ENCODE data around the gene SPI1. TPM values are rescaled to one million over a fixed set of nuclear protein-coding genes. Genes with fewer than 3 reads are reported as not detected.

Gene SPI1
- total RNA-seq, 1 experiment from 2014 or later = not detected

- Mint-ChIP-seq H3K27ac (ENCODE audit: unreplicated experiment) (no peak overlapping the region), H3K4me1 (ENCODE audit: low read depth, unreplicated experiment) (peaks cover 14% of the 10 kb centered on the region), H3K9me3 (ENCODE audit: unreplicated experiment) (no peaks in the 10 kb centered on the region), H3K36me3 (ENCODE audit: insufficient read depth, unreplicated experiment) (peaks cover 28% of the 10 kb centered on the region), H3K27me3 (ENCODE audit: insufficient read depth, unreplicated experiment) (no peaks in the 10 kb centered on the region), H3K4me3 (ENCODE audit: unreplicated experiment) (no peak overlapping the region)
- POLR2A ChIA-PET = no interaction called here
- intact Hi-C loops (cut with micrococcal nuclease; ENCODE audit: unreplicated experiment) = no loop called here
- Histone ChIP-seq H3K27me3 (replicated peaks; ENCODE audit: control insufficient read depth, insufficient read depth, low read length) (no peaks in the 10 kb centered on the region), H3K4me1 (peaks cover 9% of the 10 kb centered on the region; the same call in 1 of the 2 replicates), H3K9me3 (no peaks in the 10 kb centered on the region), H3K36me3 (ENCODE audit: control insufficient read depth, insufficient read depth, low read length) (no peaks in the 10 kb centered on the region), H3K4me3 (ENCODE audit: low read depth, low read length) (no peak overlapping the region)
- CTCF ChIA-PET = no interaction called here
- no peak for DNase-seq
- TF ChIP-seq CTCF (IDR thresholded peaks at IDR 0.05; ENCODE audit: insufficient read depth in 1 of 2, low read depth in 1 of 2, low read length in 1 of 2, severe bottlenecking in 1 of 2, unreplicated experiment in 1 of 2) = no peak
- no TSS peak for BruUV-seq (replicated peaks)
Measured at GRCh38 chr11:47410370-47411264, 32.3 kb upstream of the SPI1 start.

- Mint-ChIP-seq H3K4me1 (ENCODE audit: low read depth, unreplicated experiment) (peaks cover 14% of the 10 kb centered on the region), H3K9me3 (ENCODE audit: unreplicated experiment) (no peaks in the 10 kb centered on the region), H3K4me3 (ENCODE audit: unreplicated experiment) (peak overlapping the region; percentile 89), H3K27me3 (ENCODE audit: insufficient read depth, unreplicated experiment) (no peaks in the 10 kb centered on the region), H3K36me3 (ENCODE audit: insufficient read depth, unreplicated experiment) (peaks cover 21% of the 10 kb centered on the region), H3K27ac (ENCODE audit: unreplicated experiment) (peak overlapping the region; percentile 74)
- H3K4me3 ChIP-seq (ENCODE audit: low read depth, low read length) = peak overlapping the region; percentile 70
- no peak for TF ChIP-seq CTCF (IDR thresholded peaks at IDR 0.05; ENCODE audit: insufficient read depth in 1 of 2, low read depth in 1 of 2, low read length in 1 of 2, severe bottlenecking in 1 of 2, unreplicated experiment in 1 of 2)
- POLR2A ChIA-PET = no interaction called here
- intact Hi-C loops (cut with micrococcal nuclease; ENCODE audit: unreplicated experiment) = loop anchor here (5.0 kb wide), 1 partner anchor 152 kb away; the partner anchor contains the start of gene NR1H3
- H3K4me1 ChIP-seq = peaks cover 9% of the 10 kb centered on the region; the same call in 1 of the 2 replicates
- no peaks in the 10 kb centered on the region for H3K27me3 ChIP-seq (replicated peaks; ENCODE audit: control insufficient read depth, insufficient read depth, low read length)
- CTCF ChIA-PET = no interaction called here
- no peak for DNase-seq
- H3K36me3 ChIP-seq (ENCODE audit: control insufficient read depth, insufficient read depth, low read length) = no peaks in the 10 kb centered on the region
- H3K9me3 ChIP-seq = no peaks in the 10 kb centered on the region
- no TSS peak for BruUV-seq (replicated peaks)
Measured at GRCh38 chr11:47409440-47410369, 31.4 kb upstream of the SPI1 start.

All from Caco-2 (cell line).